ENCODE data around the gene PRKCG. TPM values are rescaled to one million over a fixed set of nuclear protein-coding genes. Genes with fewer than 3 reads are reported as not detected.

Gene PRKCG
- total RNA-seq = not detected in 2 replicates

GRCh38 chr19:53881482-53882390 is at the start of gene PRKCG:
Gene PRKCG, plus strand, starts transcription at chr19:53882197. Its CDS starts 298 bp downstream, at chr19:53882495.

GRCh38 chr19:53867225-53868090 is 14.5 kb upstream of the PRKCG start, which contains the start of gene MYADM:
Gene MYADM, plus strand, starts transcription at chr19:53867883. Its CDS starts 5,647 bp downstream, at chr19:53873530.

GRCh38 chr19:53908935-53909415 is 27.0 kb downstream of the PRKCG start, which contains the start of gene CACNG7:
Gene CACNG7, plus strand, starts transcription at chr19:53909278. Its CDS starts 3,554 bp downstream, at chr19:53912832.

Other genes starting within 250 kb of the PRKCG start
- 1.1 and 2.3 TPM in 2 replicates for gene NLRP12, start 57.9 kb upstream of the PRKCG start, total RNA-seq
- 2.1 and 6.2 TPM in 2 replicates for gene MYADM, start 14.3 kb upstream of the PRKCG start, total RNA-seq
- gene CACNG7, start 27.1 kb downstream of the PRKCG start, total RNA-seq = 0.15 and 1.9 TPM in 2 replicates
- gene CACNG8, start 80.7 kb downstream of the PRKCG start, total RNA-seq = 0.61 and 0.65 TPM in 2 replicates
- 2.6 and 3.2 TPM in 2 replicates for gene CACNG6, start 109.4 kb downstream of the PRKCG start, total RNA-seq
- gene VSTM1, start 181.7 kb downstream of the PRKCG start, total RNA-seq = not detected in 2 replicates
- gene TARM1, start 199.2 kb downstream of the PRKCG start, total RNA-seq = not detected in 2 replicates
- not detected in 2 replicates for gene OSCAR, start 218.6 kb downstream of the PRKCG start, total RNA-seq
- 9.4 and 18.2 TPM in 2 replicates for gene NDUFA3, start 220.7 kb downstream of the PRKCG start, total RNA-seq
- 36.6 and 40.0 TPM in 2 replicates for gene TFPT, start 233.5 kb downstream of the PRKCG start, total RNA-seq
- gene PRPF31, start 233.6 kb downstream of the PRKCG start, total RNA-seq = 75.7 and 92.9 TPM in 2 replicates

Data from epithelial cell of umbilical artery (primary cell).